ENCODE data around the gene C14orf93. TPM values are rescaled to one million over a fixed set of nuclear protein-coding genes. Genes with fewer than 3 reads are reported as not detected.

The C14orf93 gene
- total and polyA plus RNA-seq, 9 of the 15 experiments (the other 6 are each of a cell fraction or from before 2014, with no cell fraction given) = 2.2 to 22.4 (median 16.1) TPM

GRCh38 chr14:23006544-23007419, 3.2 kb downstream of the C14orf93 start (continued):
- TF ChIP-seq, protein P1, sequence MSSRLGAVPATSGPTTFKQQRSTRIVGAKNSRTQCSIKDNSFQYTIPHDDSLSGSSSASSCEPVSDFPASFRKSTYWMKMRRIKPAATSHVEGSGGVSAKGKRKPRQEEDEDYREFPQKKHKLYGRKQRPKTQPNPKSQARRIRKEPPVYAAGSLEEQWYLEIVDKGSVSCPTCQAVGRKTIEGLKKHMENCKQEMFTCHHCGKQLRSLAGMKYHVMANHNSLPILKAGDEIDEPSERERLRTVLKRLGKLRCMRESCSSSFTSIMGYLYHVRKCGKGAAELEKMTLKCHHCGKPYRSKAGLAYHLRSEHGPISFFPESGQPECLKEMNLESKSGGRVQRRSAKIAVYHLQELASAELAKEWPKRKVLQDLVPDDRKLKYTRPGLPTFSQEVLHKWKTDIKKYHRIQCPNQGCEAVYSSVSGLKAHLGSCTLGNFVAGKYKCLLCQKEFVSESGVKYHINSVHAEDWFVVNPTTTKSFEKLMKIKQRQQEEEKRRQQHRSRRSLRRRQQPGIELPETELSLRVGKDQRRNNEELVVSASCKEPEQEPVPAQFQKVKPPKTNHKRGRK (tag; IDR thresholded peaks at IDR 0.05) = no peak
- TF ChIP-seq GTF2E2 (tag; IDR thresholded peaks at IDR 0.05) = peak; percentile 85; the same call in 1 of the 2 replicates
- TF ChIP-seq FOXA3 (CRISPR knock-in tag; conservative IDR thresholded peaks at IDR 0.05 in 1 of 2, IDR thresholded peaks at IDR 0.05 in 1 of 2) = peak in 1 of 2 experiments; percentile 35; a peak in 1 of 4 replicates
- TF ChIP-seq PHF20 (IDR thresholded peaks at IDR 0.05; ENCODE audit: partially characterized antibody) = no peak
- no peak for TF ChIP-seq ZNF197 (CRISPR knock-in tag; IDR thresholded peaks at IDR 0.05; ENCODE audit: low read depth)
- TF ChIP-seq RBM39 (optimal IDR thresholded peaks at IDR 0.05; ENCODE audit: low read depth, low read length) = peak; percentile 94
- TF ChIP-seq, protein P2, sequence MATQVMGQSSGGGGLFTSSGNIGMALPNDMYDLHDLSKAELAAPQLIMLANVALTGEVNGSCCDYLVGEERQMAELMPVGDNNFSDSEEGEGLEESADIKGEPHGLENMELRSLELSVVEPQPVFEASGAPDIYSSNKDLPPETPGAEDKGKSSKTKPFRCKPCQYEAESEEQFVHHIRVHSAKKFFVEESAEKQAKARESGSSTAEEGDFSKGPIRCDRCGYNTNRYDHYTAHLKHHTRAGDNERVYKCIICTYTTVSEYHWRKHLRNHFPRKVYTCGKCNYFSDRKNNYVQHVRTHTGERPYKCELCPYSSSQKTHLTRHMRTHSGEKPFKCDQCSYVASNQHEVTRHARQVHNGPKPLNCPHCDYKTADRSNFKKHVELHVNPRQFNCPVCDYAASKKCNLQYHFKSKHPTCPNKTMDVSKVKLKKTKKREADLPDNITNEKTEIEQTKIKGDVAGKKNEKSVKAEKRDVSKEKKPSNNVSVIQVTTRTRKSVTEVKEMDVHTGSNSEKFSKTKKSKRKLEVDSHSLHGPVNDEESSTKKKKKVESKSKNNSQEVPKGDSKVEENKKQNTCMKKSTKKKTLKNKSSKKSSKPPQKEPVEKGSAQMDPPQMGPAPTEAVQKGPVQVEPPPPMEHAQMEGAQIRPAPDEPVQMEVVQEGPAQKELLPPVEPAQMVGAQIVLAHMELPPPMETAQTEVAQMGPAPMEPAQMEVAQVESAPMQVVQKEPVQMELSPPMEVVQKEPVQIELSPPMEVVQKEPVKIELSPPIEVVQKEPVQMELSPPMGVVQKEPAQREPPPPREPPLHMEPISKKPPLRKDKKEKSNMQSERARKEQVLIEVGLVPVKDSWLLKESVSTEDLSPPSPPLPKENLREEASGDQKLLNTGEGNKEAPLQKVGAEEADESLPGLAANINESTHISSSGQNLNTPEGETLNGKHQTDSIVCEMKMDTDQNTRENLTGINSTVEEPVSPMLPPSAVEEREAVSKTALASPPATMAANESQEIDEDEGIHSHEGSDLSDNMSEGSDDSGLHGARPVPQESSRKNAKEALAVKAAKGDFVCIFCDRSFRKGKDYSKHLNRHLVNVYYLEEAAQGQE (IDR thresholded peaks at IDR 0.05; ENCODE audit: borderline replicate concordance) = no peak
- TF ChIP-seq, protein P2 (CRISPR knock-in tag; IDR thresholded peaks at IDR 0.05; ENCODE audit: low read depth) = 0 out of 2 replicates have a peak, but pooled peaks have one; percentile 36
- no peak for TF ChIP-seq TCF7 (IDR thresholded peaks at IDR 0.05; ENCODE audit: borderline replicate concordance)
- no peak for TF ChIP-seq ZNF780A (CRISPR knock-in tag; IDR thresholded peaks at IDR 0.05)
- no peak; the same call in 1 of the 2 replicates for TF ChIP-seq ZBTB7A (IDR thresholded peaks at IDR 0.05; ENCODE audit: borderline replicate concordance, control insufficient read depth, low read depth, low read length)
- TF ChIP-seq HNRNPK (IDR thresholded peaks at IDR 0.05; ENCODE audit: low read depth, low read length, poor library complexity, severe bottlenecking) = no peak
- peak; percentile 87 for TF ChIP-seq ATF7 (IDR thresholded peaks at IDR 0.05)
- peak; percentile 69; the same call in 1 of the 2 replicates for TF ChIP-seq HDAC8 (tag; IDR thresholded peaks at IDR 0.05)
- TF ChIP-seq, protein P3, sequence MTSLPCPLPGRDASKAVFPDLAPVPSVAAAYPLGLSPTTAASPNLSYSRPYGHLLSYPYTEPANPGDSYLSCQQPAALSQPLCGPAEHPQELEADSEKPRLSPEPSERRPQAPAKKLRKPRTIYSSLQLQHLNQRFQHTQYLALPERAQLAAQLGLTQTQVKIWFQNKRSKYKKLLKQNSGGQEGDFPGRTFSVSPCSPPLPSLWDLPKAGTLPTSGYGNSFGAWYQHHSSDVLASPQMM (CRISPR knock-in tag; IDR thresholded peaks at IDR 0.05) = no peak
- TF ChIP-seq, protein P4, sequence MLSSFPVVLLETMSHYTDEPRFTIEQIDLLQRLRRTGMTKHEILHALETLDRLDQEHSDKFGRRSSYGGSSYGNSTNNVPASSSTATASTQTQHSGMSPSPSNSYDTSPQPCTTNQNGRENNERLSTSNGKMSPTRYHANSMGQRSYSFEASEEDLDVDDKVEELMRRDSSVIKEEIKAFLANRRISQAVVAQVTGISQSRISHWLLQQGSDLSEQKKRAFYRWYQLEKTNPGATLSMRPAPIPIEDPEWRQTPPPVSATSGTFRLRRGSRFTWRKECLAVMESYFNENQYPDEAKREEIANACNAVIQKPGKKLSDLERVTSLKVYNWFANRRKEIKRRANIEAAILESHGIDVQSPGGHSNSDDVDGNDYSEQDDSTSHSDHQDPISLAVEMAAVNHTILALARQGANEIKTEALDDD (IDR thresholded peaks at IDR 0.05) = no peak
